Ascending aorta (tissue), 2 donors: Measurements from ENCODE around the gene EPN3. TPM values are rescaled to one million over a fixed set of nuclear protein-coding genes. Genes with fewer than 3 reads are reported as not detected.

ENCODE experiments used
- DNase-seq, 2 donors: peaks; one replicate each; pipeline ENCODE4 v3.0.0-alpha.2; 2019; ENCODE audit warnings: low spot score in 2 of 2
- H3K27ac ChIP-seq, 2 donors: fragments of 200-600 bp; sonication (generic); one replicate each; pipeline ENCODE4 v1.5.1; 2016 to 2017; ENCODE audit warnings: mild to moderate bottlenecking in 1 of 2
- H3K27me3 ChIP-seq: fragments of 200-600 bp; sonication (generic); one replicate; pipeline ENCODE4 v1.5.1; 2017
- H3K36me3 ChIP-seq, 2 donors: fragments of 200-600 bp; sonication (generic); one replicate each; pipeline ENCODE4 v1.5.1; 2016
- H3K4me1 ChIP-seq, 2 donors: fragments of 200-600 bp; sonication (generic); one replicate each; pipeline ENCODE4 v1.5.1; 2016 to 2017; ENCODE audit warnings: mild to moderate bottlenecking in 1 of 2
- H3K4me3 ChIP-seq, 2 donors: fragments of 200-600 bp; sonication (generic); one replicate each; pipeline ENCODE4 v1.5.1; 2016 to 2017; ENCODE audit warnings: mild to moderate bottlenecking in 1 of 2
- H3K9me3 ChIP-seq, 2 donors: fragments of 200-600 bp; sonication (generic); one replicate each; pipeline ENCODE4 v1.5.1; 2016
- CTCF ChIP-seq, 3 experiments: fragments of 200-600 bp in 2 of 3; fragments of 450-650 bp in 1 of 3; sonication (generic) in 2 of 3; IDR thresholded peaks; one replicate each; pipeline ENCODE4 v1.5.1; 2016 to 2019; ENCODE audit warnings: antibody characterized with exemption in 3 of 3, mild to moderate bottlenecking in 1 of 3, moderate library complexity in 1 of 3
- intact Hi-C: fragments of 100-400 bp; cut with DNase I; formaldehyde crosslinking; loops from one replicate; pipeline ENCODE4 v1.15.1; 2023
- total RNA-seq: library from RNA; depleted of rRNA; stranded (reverse); fragments of >200 nt; gene quantifications from one replicate; pipeline ENCODE4 v1.1.0, GENCODE V29; 2016

Gene EPN3
- total RNA-seq, 1 donor from 2014 or later, result 0.85 TPM

GRCh38 chr17:50505591-50506130 lies 26.9 kb upstream of the EPN3 start:
- no peak for DNase-seq
- H3K9me3 ChIP-seq, result no peaks in the 10 kb centered on the region
- no peaks in the 10 kb centered on the region for H3K27me3 ChIP-seq
- H3K4me1 ChIP-seq, result peaks cover 3 to 4% of the 10 kb centered on the region in 2 donors
- no peaks in the 10 kb centered on the region for H3K36me3 ChIP-seq
- intact Hi-C loops, result no loop called here
- H3K27ac ChIP-seq, result no peak overlapping the region
- H3K4me3 ChIP-seq, result no peak overlapping the region
- no peak for TF ChIP-seq CTCF (IDR thresholded peaks at IDR 0.05)

- intact Hi-C loops, result no loop called here
- H3K27me3 ChIP-seq, result no peaks in the 10 kb centered on the region
- no peak for TF ChIP-seq CTCF (IDR thresholded peaks at IDR 0.05)
- H3K9me3 ChIP-seq, result no peaks in the 10 kb centered on the region
- DNase-seq, result no peak
- no peaks in the 10 kb centered on the region for H3K36me3 ChIP-seq
- H3K4me3 ChIP-seq, result no peak overlapping the region
- no peak overlapping the region for H3K27ac ChIP-seq
- peaks cover 3 to 4% of the 10 kb centered on the region in 2 donors for H3K4me1 ChIP-seq
Observed at GRCh38 chr17:50506298-50506697, 26.2 kb upstream of the EPN3 start.

GRCh38 chr17:50507871-50508572 lies 24.5 kb upstream of the EPN3 start, which contains the start of gene MYCBPAP:
MYCBPAP (plus strand) TSS chr17:50508439; CDS start chr17:50508675, 236 bp downstream.
- intact Hi-C loops, result loop anchor here (2.0 kb wide), 1 partner anchor 29 kb away; the partner anchor contains the start of gene RSAD1
- Histone ChIP-seq H3K36me3 (no peaks in the 10 kb centered on the region), H3K4me3 (peak within 1 kb of the TSS; percentile 71 to 80), H3K9me3 (no peaks in the 10 kb centered on the region), H3K4me1 (peaks cover 3 to 4% of the 10 kb centered on the region in 2 donors), H3K27ac (peak within 1 kb of the TSS; percentile 28 to 80), H3K27me3 (no peaks in the 10 kb centered on the region)
- no peak for TF ChIP-seq CTCF (IDR thresholded peaks at IDR 0.05)
- DNase-seq, result peak; percentile 31 to 92

- TF ChIP-seq CTCF (IDR thresholded peaks at IDR 0.05), result peak in 2 of 3 experiments; percentile 21 to 30
- H3K27ac ChIP-seq, result peak overlapping the region; percentile 28 to 80
- peaks cover 3 to 4% of the 10 kb centered on the region in 2 donors for H3K4me1 ChIP-seq
- H3K36me3 ChIP-seq, result no peaks in the 10 kb centered on the region
- intact Hi-C loops, result loop anchor here (2.0 kb wide), 1 partner anchor 30 kb away; the partner anchor contains the start of gene RSAD1
- peak overlapping the region; percentile 71 to 80 for H3K4me3 ChIP-seq
- no peaks in the 10 kb centered on the region for H3K27me3 ChIP-seq
- no peaks in the 10 kb centered on the region for H3K9me3 ChIP-seq
- no peak for DNase-seq
Observed at GRCh38 chr17:50508573-50509460, 23.7 kb upstream of the EPN3 start.

- no peak for TF ChIP-seq CTCF (IDR thresholded peaks at IDR 0.05)
- peaks cover 3 to 4% of the 10 kb centered on the region in 2 donors for H3K4me1 ChIP-seq
- DNase-seq, result no peak
- intact Hi-C loops, result no loop called here
- H3K27me3 ChIP-seq, result no peaks in the 10 kb centered on the region
- H3K9me3 ChIP-seq, result no peaks in the 10 kb centered on the region
- H3K4me3 ChIP-seq, result no peak overlapping the region
- no peaks in the 10 kb centered on the region for H3K36me3 ChIP-seq
- H3K27ac ChIP-seq, result no peak overlapping the region
Observed at GRCh38 chr17:50511058-50511457, 21.5 kb upstream of the EPN3 start.
